Stimulated activated CD8-positive, alpha-beta memory T cell treated with anti-CD3 and anti-CD28 coated beads, Interleukin-4, amount 100 ng/mL, for 1 hour (primary cell): ENCODE measurements around the gene SLC18A2.

ENCODE experiments used
- DNase-seq, 2 donors: peaks; one replicate each; pipeline ENCODE4 v3.0.0-alpha.2; 2020; ENCODE audit warnings: low read depth in 2 of 2, low spot score in 1 of 2

Gene SLC18A2

GRCh38 chr10:117237401-117237991, 3.4 kb upstream of the SLC18A2 start:
- DNase-seq = no peak

- DNase-seq = no peak
These were observed 1.9 kb upstream of the SLC18A2 start for GRCh38 chr10:117239051-117239450.

GRCh38 chr10:117239721-117240620, 943 bp upstream of the SLC18A2 start:
- DNase-seq = no peak

DNA sequence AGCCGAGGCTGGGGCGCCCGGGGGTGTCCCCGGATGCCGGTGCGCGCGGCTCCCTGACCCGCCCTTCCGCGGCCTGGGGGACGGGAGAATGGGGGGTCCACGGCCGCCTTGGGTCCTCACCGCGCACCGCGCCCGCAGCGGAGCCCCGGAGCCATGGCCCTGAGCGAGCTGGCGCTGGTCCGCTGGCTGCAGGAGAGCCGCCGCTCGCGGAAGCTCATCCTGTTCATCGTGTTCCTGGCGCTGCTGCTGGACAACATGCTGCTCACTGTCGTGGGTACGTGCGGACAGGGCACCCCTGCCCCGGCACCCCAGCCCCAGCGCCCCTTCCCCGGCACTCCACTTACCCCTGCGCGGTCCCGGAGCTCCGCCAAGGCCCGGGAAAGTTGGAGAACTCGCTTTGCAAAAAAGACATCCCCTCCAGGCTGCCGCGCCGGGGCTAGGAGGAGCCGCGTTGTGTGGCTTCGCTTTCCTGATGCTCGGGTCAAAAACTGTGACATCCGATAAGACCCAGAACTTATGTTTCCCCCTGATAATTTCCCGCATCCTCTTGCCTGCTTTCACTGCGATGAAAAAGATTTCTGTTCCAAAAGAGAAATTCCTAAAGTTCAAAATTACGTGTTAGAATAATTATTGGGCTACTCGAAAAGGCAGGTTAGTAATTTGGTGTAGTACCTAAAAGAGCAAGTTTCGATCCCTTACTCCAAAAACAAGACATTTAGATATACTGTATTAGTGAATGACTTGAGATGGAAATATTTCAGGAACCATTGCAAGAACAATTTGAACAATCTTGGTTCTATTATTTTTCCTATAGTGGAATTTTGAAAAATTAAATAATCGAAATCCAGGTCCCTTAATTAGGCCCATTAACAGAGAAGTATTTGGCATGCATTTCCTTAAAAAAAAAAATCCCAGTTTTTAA, 888 bp downstream of the SLC18A2 start:
- no peak for DNase-seq

GRCh38 chr10:117242463-117242832, 1.5 kb downstream of the SLC18A2 start:
- no peak for DNase-seq

- DNase-seq = no peak
These were observed 6.2 kb downstream of the SLC18A2 start for GRCh38 chr10:117246997-117247671.

DNA sequence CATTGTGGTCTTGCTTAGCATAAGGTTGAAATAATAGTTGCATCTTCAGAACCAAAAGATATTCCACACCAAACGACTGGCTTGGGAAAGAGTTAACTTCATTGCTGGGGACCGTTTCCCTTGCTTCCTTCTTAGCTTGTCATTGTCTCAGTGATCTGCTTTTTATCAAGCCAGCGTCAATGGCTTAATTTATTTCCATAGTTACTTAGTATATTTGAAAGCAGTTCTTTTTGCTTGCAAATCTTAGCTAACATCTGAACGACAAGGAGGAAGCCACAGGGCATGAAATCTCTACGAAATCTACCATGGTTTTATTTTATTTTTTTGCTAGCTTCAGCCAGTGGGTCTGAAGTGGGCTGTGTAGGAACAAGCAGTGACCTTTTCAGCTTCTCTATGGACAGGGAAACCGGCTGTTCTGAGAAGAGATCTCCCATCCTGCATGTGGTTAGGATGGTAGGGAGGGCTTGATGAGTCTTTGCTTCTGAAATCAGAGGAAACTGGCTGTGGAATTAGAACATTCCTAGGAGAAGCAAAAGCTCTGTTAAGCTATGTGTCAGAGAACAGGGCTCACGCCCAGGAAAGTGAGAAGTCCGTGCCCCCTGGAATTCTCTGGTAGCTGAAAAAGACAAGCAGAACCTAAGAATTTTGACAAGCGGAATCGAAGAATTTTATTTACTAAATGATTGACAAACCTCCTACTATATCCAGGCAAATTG, 8.0 kb downstream of the SLC18A2 start:
- DNase-seq = no peak

- DNase-seq = no peak
These were observed 8.7 kb downstream of the SLC18A2 start for GRCh38 chr10:117249493-117250093.

DNA sequence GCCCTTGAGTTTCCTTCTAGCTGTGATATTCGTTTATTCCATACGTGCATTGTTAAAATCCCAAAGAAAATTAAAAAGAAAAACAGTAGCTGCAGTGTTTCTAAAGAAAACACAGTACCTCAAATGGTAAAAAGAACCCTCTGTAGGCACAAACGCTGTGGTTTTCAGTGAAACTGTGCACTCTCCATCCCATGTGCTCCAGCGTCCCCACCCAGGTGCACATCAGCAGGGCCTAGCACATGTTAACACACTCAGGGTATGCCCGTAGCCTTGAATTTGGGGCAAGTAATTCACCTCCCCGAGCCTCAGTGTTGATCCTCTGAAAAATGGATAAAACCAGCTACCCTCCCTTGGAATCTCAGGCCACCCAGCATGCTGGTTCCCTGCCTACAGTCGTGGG, 9.5 kb downstream of the SLC18A2 start:
- no peak for DNase-seq

DNA sequence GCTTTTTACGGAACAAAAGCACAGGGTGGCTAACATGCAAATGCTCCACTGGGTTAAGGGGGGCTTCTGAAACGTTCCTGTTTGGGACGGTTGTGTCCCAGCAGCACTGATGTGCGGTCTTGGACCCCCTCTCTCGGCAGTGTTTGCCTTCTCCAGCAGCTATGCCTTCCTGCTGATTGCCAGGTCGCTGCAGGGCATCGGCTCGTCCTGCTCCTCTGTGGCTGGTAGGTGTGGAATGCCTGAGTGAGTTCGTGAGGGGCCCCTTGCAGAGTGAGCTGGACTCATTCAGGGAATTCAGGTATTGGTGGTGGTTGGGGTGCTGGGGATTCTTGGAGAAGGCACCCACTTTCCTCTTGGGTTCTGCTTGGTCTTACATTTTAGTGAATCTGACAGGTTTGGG, 13.0 kb downstream of the SLC18A2 start:
- DNase-seq = no peak

- DNase-seq = no peak
These were observed 13.4 kb downstream of the SLC18A2 start for GRCh38 chr10:117254338-117254737.

- DNase-seq = no peak
These were observed 14.1 kb downstream of the SLC18A2 start for GRCh38 chr10:117254774-117255735.

DNA sequence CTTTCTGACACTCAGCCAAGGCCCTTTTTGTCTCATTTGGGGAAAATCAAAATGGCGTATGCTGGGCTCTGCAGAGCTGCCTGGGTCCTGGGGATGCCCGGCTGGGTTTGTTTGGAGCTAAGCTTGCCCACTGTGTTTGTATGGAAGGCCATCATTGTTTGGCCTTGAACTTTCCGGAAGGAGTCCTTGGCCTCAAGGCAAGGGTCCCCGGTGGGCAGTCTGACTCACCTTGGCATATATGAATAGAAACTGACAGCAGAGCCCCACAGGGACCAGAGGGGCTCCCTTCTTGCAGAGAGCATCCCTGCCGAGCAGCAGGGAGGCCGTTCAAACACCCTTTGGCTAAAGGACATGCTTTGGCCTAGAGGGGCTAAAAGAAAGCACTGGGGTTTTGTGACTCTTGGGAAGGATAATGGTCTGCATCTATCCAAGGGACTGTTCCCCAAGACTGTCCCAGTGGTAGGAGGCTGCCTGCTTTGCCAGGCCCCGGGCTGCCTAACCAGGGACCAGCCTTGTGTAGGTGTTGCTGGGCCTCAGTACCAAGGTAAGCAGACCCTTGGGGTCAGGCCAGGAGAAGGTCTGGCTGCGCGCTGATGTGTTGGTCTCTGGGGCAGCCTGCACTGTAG, 15.0 kb downstream of the SLC18A2 start:
- no peak for DNase-seq

DNA sequence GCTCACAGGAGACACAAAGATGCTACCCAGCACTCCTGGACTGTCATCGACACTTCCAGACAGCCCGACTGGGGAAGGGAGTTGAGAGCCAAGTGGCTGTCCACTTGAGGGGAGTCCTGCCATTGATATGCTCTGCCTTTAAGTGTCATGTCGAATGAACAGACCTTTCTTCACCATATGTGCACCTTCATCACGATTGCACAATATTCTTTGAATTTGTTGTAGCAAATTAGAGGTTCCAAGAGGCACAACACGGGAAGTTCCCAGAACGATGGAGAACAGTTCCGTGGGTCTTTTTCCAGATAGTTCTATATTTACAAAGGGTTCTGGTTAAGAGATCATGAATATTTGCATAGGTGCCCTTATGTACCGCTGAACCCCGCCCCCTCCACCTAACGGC, 16.0 kb downstream of the SLC18A2 start:
- DNase-seq = no peak

DNA sequence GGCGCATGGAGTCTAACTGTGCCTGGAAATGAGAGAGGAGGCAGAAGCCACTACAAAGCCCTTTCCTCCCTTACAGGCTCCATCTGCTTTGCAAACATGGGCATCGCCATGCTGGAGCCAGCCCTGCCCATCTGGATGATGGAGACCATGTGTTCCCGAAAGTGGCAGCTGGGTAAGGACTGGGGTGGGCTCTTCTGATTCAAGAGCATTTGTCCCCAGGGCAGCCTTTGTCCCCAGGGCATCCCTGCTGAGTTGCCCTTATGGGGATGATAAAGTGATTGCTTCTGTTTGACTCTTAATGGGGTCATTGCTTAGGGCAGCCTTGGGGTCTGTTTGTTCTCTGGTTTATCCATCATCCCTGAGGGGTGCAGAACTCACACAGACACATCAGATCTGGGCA, 16.8 kb downstream of the SLC18A2 start:
- DNase-seq = no peak

- DNase-seq = no peak
These were observed 18.4 kb downstream of the SLC18A2 start for GRCh38 chr10:117259279-117259678.

- no peak for DNase-seq
These were observed 19.2 kb downstream of the SLC18A2 start for GRCh38 chr10:117260084-117260483.

- no peak for DNase-seq
These were observed 20.6 kb downstream of the SLC18A2 start for GRCh38 chr10:117261501-117261900.
